Mesodermal cell (in vitro differentiated cells): Measurements from ENCODE around the gene MACROD2.

ENCODE experiments used
- H3K27ac ChIP-seq: 2 replicates; pipeline ENCODE4 v1.7.0; 2013; ENCODE audit warnings: mild to moderate bottlenecking, low read depth, low read length, moderate library complexity; ENCODE audit not compliant: severe bottlenecking
- H3K36me3 ChIP-seq: 2 replicates; pipeline ENCODE4 v1.7.1; 2013; ENCODE audit warnings: mild to moderate bottlenecking, low read length, moderate library complexity; ENCODE audit not compliant: control insufficient read depth, insufficient read depth
- H3K4me1 ChIP-seq: one replicate; pipeline ENCODE4 v1.7.1; 2013; ENCODE audit warnings: mild to moderate bottlenecking, low read length; ENCODE audit not compliant: insufficient read depth, control insufficient read depth, poor library complexity, severe bottlenecking
- H3K4me3 ChIP-seq: 2 replicates; pipeline ENCODE4 v1.7.0; 2013; ENCODE audit warnings: low read length, control low read depth, mild to moderate bottlenecking; ENCODE audit not compliant: insufficient read depth, poor library complexity, severe bottlenecking; ENCODE audit errors: extremely low read depth
- H3K9me3 ChIP-seq: 2 replicates; pipeline ENCODE4 v1.7.1; 2013; ENCODE audit warnings: mild to moderate bottlenecking, low read length, moderate library complexity; ENCODE audit not compliant: control insufficient read depth
- whole genome bisulfite sequencing, 2 experiments: methylation state at CpG; one replicate each; pipeline ENCODE4 v1.1.5; 2013; ENCODE audit warnings: missing lambda C conversion rate in 2 of 2; ENCODE audit not compliant: insufficient coverage in 2 of 2; 5-methylcytosine and 5-hydroxymethylcytosine counted together

The MACROD2 gene

GRCh38 chr20:15316556-15316955, 1321.2 kb downstream of the MACROD2 start:
- Histone ChIP-seq H3K4me1 (no peaks in the 10 kb centered on the region), H3K4me3 (no peak overlapping the region), H3K27ac (no peak overlapping the region), H3K36me3 (no peaks in the 10 kb centered on the region), H3K9me3 (no peaks in the 10 kb centered on the region)
- no CpG with 5 or more reads among the region's 1 CpG for WGBS, 2 experiments

GRCh38 chr20:15317546-15318232, 1322.4 kb downstream of the MACROD2 start:
- no peak overlapping the region for H3K27ac ChIP-seq
- H3K4me3 ChIP-seq = no peak overlapping the region
- WGBS, 2 experiments = 100% methylated on average over 1 of the region's 2 CpGs; no CpG with 5 or more reads in 1 of the 2 experiments
- H3K9me3 ChIP-seq = no peaks in the 10 kb centered on the region
- H3K4me1 ChIP-seq = no peaks in the 10 kb centered on the region
- H3K36me3 ChIP-seq = no peaks in the 10 kb centered on the region

- H3K27ac ChIP-seq = no peak overlapping the region
- H3K4me1 ChIP-seq = no peaks in the 10 kb centered on the region
- no peak overlapping the region for H3K4me3 ChIP-seq
- H3K9me3 ChIP-seq = no peaks in the 10 kb centered on the region
- H3K36me3 ChIP-seq = no peaks in the 10 kb centered on the region
Measured at GRCh38 chr20:15318682-15319081, 1323.4 kb downstream of the MACROD2 start.

- no CpG with 5 or more reads among the region's 2 CpGs for WGBS, 2 experiments
- H3K36me3 ChIP-seq = no peaks in the 10 kb centered on the region
Measured at GRCh38 chr20:15319439-15319838, 1324.1 kb downstream of the MACROD2 start.

GRCh38 chr20:15320941-15321340, 1325.6 kb downstream of the MACROD2 start:
- Histone ChIP-seq H3K36me3 (no peaks in the 10 kb centered on the region), H3K4me1 (no peaks in the 10 kb centered on the region), H3K9me3 (no peaks in the 10 kb centered on the region), H3K27ac (no peak overlapping the region), H3K4me3 (no peak overlapping the region)
- 92% methylated on average over 2 of the region's 2 CpGs; no CpG with 5 or more reads in 1 of the 2 experiments for WGBS, 2 experiments

More at GRCh38 chr20:15319439-15319838, 1324.1 kb downstream of the MACROD2 start:
- Histone ChIP-seq H3K9me3 (no peaks in the 10 kb centered on the region), H3K4me1 (no peaks in the 10 kb centered on the region), H3K27ac (no peak overlapping the region), H3K4me3 (no peak overlapping the region)

GRCh38 chr20:15327123-15327522, 1331.8 kb downstream of the MACROD2 start:
- Histone ChIP-seq H3K9me3 (no peaks in the 10 kb centered on the region), H3K27ac (no peak overlapping the region), H3K36me3 (no peaks in the 10 kb centered on the region), H3K4me3 (no peak overlapping the region), H3K4me1 (no peaks in the 10 kb centered on the region)
- 84% methylated on average over 3 of the region's 4 CpGs; no CpG with 5 or more reads in 1 of the 2 experiments for WGBS, 2 experiments

- Histone ChIP-seq H3K9me3 (no peaks in the 10 kb centered on the region), H3K27ac (no peak overlapping the region), H3K4me3 (no peak overlapping the region), H3K4me1 (no peaks in the 10 kb centered on the region), H3K36me3 (no peaks in the 10 kb centered on the region)
- 89% methylated on average over 1 of the region's 1 CpG; no CpG with 5 or more reads in 1 of the 2 experiments for WGBS, 2 experiments
Measured at GRCh38 chr20:15328084-15328483, 1332.8 kb downstream of the MACROD2 start.

- H3K36me3 ChIP-seq = no peaks in the 10 kb centered on the region
- H3K4me3 ChIP-seq = no peak overlapping the region
- no peaks in the 10 kb centered on the region for H3K9me3 ChIP-seq
- no peak overlapping the region for H3K27ac ChIP-seq
- 100% methylated on average over 1 of the region's 1 CpG for WGBS, 2 experiments
- H3K4me1 ChIP-seq = no peaks in the 10 kb centered on the region
Measured at GRCh38 chr20:15332711-15333160, 1337.4 kb downstream of the MACROD2 start.

GRCh38 chr20:15333170-15333569, 1337.9 kb downstream of the MACROD2 start:
- H3K27ac ChIP-seq = no peak overlapping the region
- H3K4me1 ChIP-seq = no peaks in the 10 kb centered on the region
- no peaks in the 10 kb centered on the region for H3K9me3 ChIP-seq
- 93 to 100% methylated on average over 1 to 3 of the region's 4 CpGs for WGBS, 2 experiments
- no peak overlapping the region for H3K4me3 ChIP-seq
- H3K36me3 ChIP-seq = no peaks in the 10 kb centered on the region

- Histone ChIP-seq H3K9me3 (no peaks in the 10 kb centered on the region), H3K4me1 (no peaks in the 10 kb centered on the region), H3K27ac (no peak overlapping the region), H3K36me3 (no peaks in the 10 kb centered on the region), H3K4me3 (no peak overlapping the region)
- WGBS, 2 experiments = 67 to 80% methylated on average over 1 of the region's 2 CpGs
Measured at GRCh38 chr20:15336011-15336410, 1340.7 kb downstream of the MACROD2 start.

GRCh38 chr20:15336536-15336935, 1341.2 kb downstream of the MACROD2 start:
- Histone ChIP-seq H3K9me3 (no peaks in the 10 kb centered on the region), H3K4me1 (no peaks in the 10 kb centered on the region), H3K27ac (no peak overlapping the region), H3K4me3 (no peak overlapping the region), H3K36me3 (no peaks in the 10 kb centered on the region)
- 94% methylated on average over 3 to 5 of the region's 5 CpGs for WGBS, 2 experiments
